ENCODE data around the gene RARS1.

The RARS1 gene

DNA sequence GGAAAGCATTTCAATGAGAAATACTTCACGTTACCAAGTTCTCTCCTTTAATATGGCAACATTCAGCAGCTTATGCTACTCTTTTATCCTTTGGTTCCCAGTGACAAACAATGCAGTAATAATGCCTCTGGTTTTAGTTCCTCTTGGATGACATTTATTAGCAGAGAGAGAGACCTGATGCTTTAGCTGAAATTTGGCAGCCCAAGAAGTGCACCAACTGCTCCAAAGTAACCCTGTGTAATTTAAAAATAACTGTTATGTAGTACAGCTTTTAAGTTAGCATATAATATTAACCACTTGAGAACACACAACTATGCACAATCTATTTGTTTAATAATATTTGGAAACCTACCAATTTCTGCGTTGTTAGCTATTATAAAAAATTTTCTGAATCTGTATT lies 71.1 kb downstream of the RARS1 start:
- no peak for DNase-seq (ENCODE audit: low read depth in 2 of 2)

DNA sequence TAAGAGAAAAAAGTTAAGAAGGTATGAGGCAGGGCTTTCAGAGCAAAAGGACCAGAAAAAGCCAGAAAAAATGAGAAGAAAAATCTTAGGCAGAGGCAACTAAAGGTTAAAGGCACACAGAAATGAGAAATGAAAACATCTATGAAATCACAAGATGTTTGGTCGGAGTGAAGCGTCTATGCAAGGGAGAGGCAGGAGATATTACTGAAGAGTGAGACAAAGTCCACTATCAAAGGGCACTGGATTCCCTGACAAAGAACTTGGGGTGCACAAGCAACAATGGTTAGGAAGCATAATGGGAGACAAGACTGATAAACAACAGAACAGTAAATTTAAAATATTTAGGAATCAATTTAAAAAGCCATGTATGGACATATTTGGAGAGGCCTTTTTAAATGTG lies 76.0 kb downstream of the RARS1 start:
- DNase-seq (ENCODE audit: low read depth in 2 of 2), result no peak

DNA sequence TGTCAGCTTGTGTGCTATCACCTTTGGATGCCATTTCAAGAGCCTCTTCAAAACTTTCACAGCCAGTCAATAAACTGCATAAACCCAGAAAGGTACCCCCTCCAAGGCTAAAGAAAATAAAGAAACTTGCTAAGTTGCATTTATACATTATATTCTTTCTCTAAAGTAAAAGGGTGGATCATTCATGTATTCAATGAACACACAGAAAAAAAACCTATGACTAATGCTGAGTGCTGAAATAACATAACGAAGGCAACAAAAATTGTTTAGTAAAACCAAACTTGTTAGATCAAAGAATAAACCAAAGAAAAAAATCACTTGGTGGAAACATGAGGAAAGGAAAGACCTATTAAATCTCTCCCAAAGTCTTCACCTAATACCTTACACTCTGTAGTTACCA lies 77.7 kb downstream of the RARS1 start:
- DNase-seq (ENCODE audit: low read depth in 2 of 2), result no peak

DNA sequence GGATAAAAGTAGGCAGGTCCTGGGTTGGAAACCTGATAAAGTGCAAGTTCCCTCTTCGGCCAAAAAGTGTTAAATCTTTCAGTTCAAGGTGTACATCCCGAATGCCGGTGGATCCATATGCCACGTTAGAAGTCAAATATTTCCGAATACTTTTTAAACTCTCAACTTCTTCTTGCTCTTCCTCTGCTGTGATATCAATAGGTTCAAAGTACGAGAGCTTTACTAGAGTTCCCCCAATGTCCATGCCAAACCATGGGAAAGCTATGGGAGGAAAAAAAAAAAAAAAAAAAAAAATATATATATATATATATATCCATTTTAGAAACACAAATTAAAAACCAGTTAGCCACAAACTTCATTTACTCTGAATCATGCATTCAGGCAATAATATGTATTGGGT lies 82.5 kb downstream of the RARS1 start:
- DNase-seq (ENCODE audit: low read depth in 2 of 2), result no peak

All from stimulated activated CD8-positive, alpha-beta memory T cell treated with anti-CD3 and anti-CD28 coated beads, Interleukin-7, amount 100 ng/mL, for 1 hour (primary cell).